Memory B cell (primary cell): ENCODE data around the gene IZUMO4.
A peak's percentile ranks its signal among the peaks of the same experiment; 100 is the strongest.

Experiments
- ATAC-seq: fragments of 150-1000 bp; cut with Tn5 transposase; 2 replicates; pipeline ENCODE4 v1.10.0; 2021; ENCODE audit warnings: low read depth, mild to moderate bottlenecking, moderate library complexity
- DNase-seq, 2 donors: peaks; one replicate each; pipeline ENCODE4 v3.0.0; 2022; ENCODE audit warnings: low spot score in 2 of 2
- H3K27ac Mint-ChIP-seq: one replicate; pipeline ENCODE4 v1.8.0; 2022; ENCODE audit warnings: mild to moderate bottlenecking, moderate library complexity, mixed read lengths
- H3K27me3 Mint-ChIP-seq: one replicate; pipeline ENCODE4 v1.8.0; 2022; ENCODE audit warnings: mixed read lengths
- H3K36me3 Mint-ChIP-seq: one replicate; pipeline ENCODE4 v1.8.0; 2022; ENCODE audit warnings: mild to moderate bottlenecking, mixed read lengths
- H3K4me1 Mint-ChIP-seq: one replicate; pipeline ENCODE4 v1.8.0; 2022; ENCODE audit warnings: mixed read lengths
- H3K4me3 Mint-ChIP-seq: one replicate; pipeline ENCODE4 v1.8.0; 2022; ENCODE audit warnings: mild to moderate bottlenecking, moderate library complexity, mixed read lengths
- H3K9me3 Mint-ChIP-seq: one replicate; pipeline ENCODE4 v1.8.0; 2022; ENCODE audit warnings: mixed read lengths

IZUMO4 gene, protein sequence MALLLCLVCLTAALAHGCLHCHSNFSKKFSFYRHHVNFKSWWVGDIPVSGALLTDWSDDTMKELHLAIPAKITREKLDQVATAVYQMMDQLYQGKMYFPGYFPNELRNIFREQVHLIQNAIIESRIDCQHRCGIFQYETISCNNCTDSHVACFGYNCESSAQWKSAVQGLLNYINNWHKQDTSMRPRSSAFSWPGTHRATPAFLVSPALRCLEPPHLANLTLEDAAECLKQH

DNA sequence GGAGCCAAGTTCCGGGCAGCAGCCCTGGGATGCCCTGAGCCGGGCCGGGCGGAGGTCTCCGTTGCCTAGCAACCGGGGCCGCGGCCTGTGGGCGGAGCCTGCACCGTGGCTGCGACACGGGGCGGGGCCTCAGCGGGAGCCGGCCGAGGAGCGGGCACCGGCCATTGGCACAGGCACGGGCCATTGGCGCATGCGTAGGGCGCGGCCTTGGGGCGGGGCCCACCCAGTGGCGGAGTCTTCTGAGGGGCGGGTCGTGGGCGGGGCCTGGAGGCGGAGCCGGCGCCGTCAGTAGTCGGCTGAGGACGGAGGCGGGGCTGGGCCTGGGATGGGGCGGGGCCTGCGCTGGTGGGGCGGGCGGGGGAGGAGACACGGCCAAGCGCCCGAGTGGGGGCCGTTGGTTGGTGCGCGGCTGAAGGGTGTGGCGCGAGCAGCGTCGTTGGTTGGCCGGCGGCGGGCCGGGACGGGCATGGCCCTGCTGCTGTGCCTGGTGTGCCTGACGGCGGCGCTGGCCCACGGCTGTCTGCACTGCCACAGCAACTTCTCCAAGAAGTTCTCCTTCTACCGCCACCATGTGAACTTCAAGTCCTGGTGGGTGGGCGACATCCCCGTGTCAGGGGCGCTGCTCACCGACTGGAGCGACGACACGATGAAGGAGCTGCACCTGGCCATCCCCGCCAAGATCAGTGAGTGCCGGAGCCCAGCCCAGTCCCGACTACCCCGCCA is at the start of gene IZUMO4:
IZUMO4 (plus strand) TSS at position 436 of the 723 bp plus-strand sequence; CDS start at position 467, 31 bp downstream.
- Mint-ChIP-seq H3K36me3 (peaks cover 12% of the 10 kb centered on the region), H3K9me3 (no peaks in the 10 kb centered on the region), H3K4me3 (peak within 1 kb of the TSS; percentile 99), H3K27me3 (no peaks in the 10 kb centered on the region), H3K4me1 (peaks cover 17% of the 10 kb centered on the region), H3K27ac (peak within 1 kb of the TSS; percentile 98)
- DNase-seq (peak; percentile 99), ATAC-seq (peak; percentile 69)

DNA sequence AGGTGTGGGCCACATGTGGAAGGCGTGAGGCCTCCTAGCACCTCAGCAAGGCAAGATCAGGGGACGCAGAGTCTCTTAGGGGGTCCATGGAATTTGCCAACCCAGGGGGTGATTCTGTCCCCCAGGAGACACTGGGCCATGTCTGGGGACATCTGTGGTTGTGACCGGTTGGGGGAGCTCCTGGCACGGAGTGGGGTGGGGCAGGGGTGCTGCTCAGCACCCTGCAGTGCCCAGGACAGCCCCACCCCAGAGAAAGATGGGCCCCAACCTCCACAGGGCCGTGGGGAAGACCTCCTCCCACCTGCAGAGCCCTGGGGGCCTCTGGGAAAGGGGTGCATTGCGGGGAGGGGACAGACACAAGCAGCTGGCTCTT is 49.7 kb upstream of the IZUMO4 start:
- ATAC-seq: no peak
- Mint-ChIP-seq H3K4me3 (peak overlapping the region; percentile 52), H3K27me3 (no peaks in the 10 kb centered on the region), H3K36me3 (peaks cover 13% of the 10 kb centered on the region), H3K27ac (peak overlapping the region; percentile 98), H3K4me1 (peaks cover 33% of the 10 kb centered on the region), H3K9me3 (no peaks in the 10 kb centered on the region)
- peak; percentile 29 to 43 for DNase-seq

DNA sequence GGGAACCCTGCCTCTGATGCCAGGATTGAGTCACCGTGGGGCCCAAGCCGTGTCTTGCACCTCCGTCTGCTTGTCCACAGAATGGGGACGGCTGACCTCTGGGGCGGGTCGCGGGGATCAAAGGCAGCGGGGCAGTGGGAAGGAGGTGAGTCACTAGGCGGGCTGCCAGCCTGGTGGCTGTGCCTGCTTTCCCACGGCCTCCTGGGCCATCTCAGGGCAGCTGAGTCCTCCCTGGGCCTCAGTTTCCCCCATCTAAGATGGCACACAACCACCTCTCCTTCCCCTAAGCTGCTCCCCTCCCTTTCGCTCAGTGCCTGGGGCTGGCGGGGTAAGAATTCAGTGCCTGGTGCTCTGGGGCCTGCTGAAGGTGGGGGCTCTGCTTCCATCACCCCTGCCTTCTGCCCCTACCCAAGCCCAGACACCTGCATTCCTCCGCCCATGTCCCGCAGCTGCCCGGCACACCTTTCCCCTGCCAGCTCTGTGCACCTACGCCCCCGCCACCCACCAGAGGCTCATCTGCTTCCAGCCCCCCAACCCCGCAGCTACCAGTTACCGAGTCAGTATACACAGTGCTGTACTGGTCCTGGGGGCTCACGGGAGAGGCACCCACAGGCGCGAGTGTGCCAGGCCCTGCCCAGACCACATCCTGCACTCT is 49.1 kb upstream of the IZUMO4 start:
- no peak for DNase-seq
- H3K9me3 Mint-ChIP-seq: no peaks in the 10 kb centered on the region
- H3K27ac Mint-ChIP-seq: peak overlapping the region; percentile 98
- no peak for ATAC-seq
- H3K4me3 Mint-ChIP-seq: peak overlapping the region; percentile 51
- no peaks in the 10 kb centered on the region for H3K27me3 Mint-ChIP-seq
- H3K36me3 Mint-ChIP-seq: peaks cover 11% of the 10 kb centered on the region
- H3K4me1 Mint-ChIP-seq: peaks cover 36% of the 10 kb centered on the region

DNA sequence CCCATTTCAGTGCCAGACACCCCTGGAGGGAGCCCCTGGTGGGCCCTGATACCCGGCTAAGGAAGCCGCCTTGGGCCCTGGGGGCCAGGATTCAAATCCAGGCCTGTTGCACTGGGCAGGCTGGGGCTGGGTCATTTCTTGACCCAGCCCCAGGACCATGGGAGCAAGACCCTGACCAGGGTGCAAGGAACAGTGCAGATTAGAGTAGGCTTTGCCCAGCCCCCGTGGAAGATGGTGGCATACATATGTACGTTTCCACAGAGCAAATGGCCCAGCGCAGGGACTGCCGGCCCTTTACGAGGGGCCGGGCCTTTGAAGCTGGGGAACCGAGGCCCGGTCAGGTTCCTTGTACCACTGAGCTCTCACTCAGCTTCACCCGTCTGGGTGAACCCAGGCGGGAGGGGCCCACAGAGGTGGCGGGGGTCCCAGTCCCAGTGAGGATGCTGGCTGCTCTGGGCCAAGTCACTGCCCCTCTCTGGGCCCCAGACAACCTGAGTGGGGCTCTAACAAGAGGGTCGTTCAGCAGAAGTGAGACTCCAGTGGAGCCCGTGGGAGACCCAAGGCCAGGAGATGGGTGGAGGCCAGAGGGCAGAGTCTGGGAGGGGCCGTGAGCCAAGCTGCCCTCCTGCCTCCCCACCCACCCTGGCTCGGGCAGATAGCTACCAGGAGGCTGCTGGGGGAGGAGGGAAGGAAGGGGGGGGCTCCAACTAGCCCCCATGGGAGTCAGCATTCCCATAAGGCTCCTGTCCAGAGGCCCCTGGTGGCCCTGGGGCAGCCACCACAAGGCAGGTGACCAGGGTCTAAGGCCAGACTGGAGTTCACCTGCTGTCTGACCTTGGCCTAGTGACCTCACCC is 48.4 kb upstream of the IZUMO4 start:
- Mint-ChIP-seq H3K9me3 (no peaks in the 10 kb centered on the region), H3K27ac (peak overlapping the region; percentile 98), H3K27me3 (no peaks in the 10 kb centered on the region), H3K4me1 (peaks cover 36% of the 10 kb centered on the region), H3K4me3 (peak overlapping the region; percentile 94), H3K36me3 (peaks cover 11% of the 10 kb centered on the region)
- DNase-seq (no peak), ATAC-seq (no peak)

DNA sequence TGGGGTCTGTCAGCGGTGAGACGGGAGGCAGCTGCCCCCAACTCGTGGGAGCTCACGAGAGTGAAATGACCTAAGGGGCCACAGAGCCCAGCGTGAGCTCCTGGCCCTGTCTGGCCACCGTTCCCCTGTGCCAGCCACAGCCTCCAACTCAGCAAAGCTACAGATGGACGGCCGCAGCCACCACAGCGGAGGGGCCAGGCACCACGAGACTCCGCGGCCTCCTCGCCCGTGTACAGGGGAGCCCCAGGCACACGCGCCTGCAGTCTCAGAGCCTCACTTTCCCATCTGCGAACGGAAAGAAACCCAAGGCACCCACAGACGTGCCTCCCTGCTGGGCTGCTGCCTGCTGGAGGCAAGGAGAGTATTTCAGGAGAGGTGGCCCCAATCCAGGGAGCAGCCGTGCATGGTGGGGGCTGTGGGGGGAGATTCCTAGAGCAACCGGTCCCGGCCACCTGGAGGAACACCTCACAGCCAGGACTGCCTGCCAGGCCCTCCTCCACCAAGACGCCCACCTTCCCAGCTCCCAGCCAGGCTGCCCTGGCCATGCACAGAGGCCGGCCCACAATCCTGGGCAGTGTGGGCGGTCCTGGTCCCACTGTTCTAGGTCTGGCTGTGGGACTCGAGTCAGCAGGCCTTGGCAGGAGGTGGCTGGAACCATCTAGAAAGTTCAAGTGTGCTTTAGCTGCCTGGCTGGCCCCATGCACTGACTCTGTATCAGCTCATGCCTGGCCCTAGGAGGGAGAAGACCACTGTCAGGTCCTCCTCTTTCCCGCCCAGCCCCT is 47.6 kb upstream of the IZUMO4 start:
- peak overlapping the region; percentile 94 for H3K4me3 Mint-ChIP-seq
- no peak for ATAC-seq
- peaks cover 29% of the 10 kb centered on the region for H3K4me1 Mint-ChIP-seq

DNA sequence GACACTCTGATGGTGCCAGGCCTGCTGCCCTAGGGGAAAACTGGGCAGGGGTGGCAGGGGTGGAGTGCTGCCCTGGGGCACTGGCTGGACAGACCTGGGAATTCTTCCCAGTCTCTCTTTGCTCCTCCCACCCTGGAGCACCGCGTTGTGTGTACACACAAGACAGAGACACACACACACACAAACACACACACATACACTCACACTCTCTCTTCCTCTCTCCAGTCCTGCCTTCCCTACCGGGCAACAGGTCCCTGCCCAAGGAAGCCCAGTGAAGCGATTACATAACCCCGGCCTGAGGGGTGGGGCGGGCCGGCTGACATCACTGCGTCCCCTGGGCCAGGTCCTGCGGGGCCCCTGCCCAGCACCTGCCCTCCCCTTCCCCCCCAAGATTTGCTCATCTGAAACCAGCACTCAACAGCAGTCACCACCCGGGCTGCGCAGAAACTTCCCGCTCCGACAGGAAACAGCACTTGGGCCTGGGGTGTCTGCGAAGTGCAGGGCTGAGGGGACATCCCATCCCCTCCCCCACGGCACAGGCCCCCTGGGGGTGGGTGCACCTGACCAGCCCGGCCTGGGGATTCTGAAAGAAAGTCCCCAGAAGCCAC is 46.9 kb upstream of the IZUMO4 start:
- DNase-seq (peak; percentile 73 to 74), ATAC-seq (peak; percentile 27)
- Mint-ChIP-seq H3K4me1 (peaks cover 29% of the 10 kb centered on the region), H3K4me3 (peak overlapping the region; percentile 94), H3K27ac (peak overlapping the region; percentile 98), H3K9me3 (no peaks in the 10 kb centered on the region), H3K27me3 (no peaks in the 10 kb centered on the region), H3K36me3 (peaks cover 8% of the 10 kb centered on the region)

More for the DNA sequence above, 47.6 kb upstream of the IZUMO4 start:
- no peak for DNase-seq
- no peaks in the 10 kb centered on the region for H3K9me3 Mint-ChIP-seq
- H3K27ac Mint-ChIP-seq: peak overlapping the region; percentile 98
- peaks cover 9% of the 10 kb centered on the region for H3K36me3 Mint-ChIP-seq
- no peaks in the 10 kb centered on the region for H3K27me3 Mint-ChIP-seq

DNA sequence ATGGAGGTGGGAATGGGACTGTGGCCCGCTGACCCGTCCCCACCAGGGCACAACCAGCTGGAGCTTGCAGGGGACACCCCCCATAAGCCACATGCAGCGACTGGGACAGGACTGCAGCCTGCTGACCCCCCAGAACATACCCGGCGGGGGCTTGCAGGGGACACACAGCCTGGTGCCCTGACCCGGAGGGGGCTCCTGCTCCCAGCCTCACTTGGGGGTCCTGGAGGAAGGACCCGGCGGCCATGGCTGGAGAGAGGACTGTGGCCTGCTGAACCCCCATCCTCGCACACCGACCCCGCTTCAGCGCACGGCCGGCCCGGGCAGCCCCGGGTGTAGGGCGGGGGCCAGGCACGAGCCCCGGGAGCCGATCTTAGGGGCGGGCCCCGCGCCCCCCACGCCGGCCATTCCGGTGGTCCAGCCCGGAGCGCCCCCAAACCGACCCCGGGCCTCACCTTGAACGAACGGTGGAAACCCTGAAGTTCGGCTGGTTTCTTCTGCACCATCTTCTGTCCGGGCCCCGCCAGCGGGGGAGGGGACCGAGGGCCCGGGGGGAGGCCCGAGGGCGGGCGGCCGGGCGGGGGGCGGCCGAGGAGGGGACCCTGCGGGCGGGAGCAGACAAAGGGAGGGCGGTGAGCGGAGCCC is 46.2 kb upstream of the IZUMO4 start:
- Mint-ChIP-seq H3K27me3 (no peaks in the 10 kb centered on the region), H3K36me3 (peaks cover 6% of the 10 kb centered on the region), H3K27ac (peak overlapping the region; percentile 98), H3K4me3 (peak overlapping the region; percentile 94), H3K4me1 (peaks cover 32% of the 10 kb centered on the region), H3K9me3 (no peaks in the 10 kb centered on the region)
- ATAC-seq: peak; percentile 1
- DNase-seq: no peak

DNA sequence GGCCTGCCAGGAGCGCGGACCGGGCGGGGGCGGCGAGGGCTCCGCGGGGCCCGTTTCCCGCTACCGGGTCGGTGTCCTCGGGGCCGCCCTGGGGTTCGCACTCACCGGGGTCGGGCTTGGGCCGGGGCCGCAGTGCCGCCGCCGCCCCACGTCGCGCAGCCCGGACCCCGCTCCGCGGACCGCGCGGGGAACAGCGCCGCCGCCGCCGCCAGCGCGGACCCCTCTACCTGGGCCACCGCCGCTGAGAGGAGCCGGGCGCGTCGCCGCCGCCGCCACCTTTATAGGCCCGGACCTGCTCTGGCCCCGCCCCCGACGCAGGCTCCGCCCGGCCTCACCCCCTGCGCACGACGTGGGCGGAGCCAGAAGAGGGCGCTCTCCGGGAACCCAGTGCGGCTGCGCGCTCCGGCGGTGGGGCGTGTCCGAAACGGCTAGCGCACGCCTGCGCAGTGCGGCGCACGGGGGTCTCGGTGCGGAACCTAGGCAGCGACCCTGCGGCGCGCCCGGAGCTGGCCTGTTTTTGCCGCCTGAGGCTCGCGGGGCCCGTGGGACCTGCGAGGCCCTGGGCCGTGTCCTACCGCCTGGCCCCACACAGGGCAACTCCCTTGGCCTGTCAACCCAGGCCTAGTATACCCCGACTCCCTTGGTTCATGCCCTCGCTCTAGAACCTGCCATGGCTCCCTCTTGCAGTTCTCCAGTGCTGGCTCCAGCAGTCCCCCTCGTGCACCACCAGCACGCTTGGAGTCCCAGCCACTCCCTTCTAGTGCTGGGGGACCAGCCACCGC is 45.5 kb upstream of the IZUMO4 start, which contains the start of gene MKNK2:
MKNK2 (minus strand) TSS at position 254 of the 782 bp plus-strand sequence. CDS start 393 bp downstream, outside the sequence.
- H3K4me1 Mint-ChIP-seq: peaks cover 33% of the 10 kb centered on the region
- peaks cover 6% of the 10 kb centered on the region for H3K36me3 Mint-ChIP-seq
- ATAC-seq (peak; percentile 52), DNase-seq (peak; percentile 98 to 99)
- peak within 1 kb of the TSS; percentile 99 for H3K27ac Mint-ChIP-seq
- peak within 1 kb of the TSS; percentile 94 for H3K4me3 Mint-ChIP-seq
- H3K27me3 Mint-ChIP-seq: no peaks in the 10 kb centered on the region
- H3K9me3 Mint-ChIP-seq: no peaks in the 10 kb centered on the region

DNA sequence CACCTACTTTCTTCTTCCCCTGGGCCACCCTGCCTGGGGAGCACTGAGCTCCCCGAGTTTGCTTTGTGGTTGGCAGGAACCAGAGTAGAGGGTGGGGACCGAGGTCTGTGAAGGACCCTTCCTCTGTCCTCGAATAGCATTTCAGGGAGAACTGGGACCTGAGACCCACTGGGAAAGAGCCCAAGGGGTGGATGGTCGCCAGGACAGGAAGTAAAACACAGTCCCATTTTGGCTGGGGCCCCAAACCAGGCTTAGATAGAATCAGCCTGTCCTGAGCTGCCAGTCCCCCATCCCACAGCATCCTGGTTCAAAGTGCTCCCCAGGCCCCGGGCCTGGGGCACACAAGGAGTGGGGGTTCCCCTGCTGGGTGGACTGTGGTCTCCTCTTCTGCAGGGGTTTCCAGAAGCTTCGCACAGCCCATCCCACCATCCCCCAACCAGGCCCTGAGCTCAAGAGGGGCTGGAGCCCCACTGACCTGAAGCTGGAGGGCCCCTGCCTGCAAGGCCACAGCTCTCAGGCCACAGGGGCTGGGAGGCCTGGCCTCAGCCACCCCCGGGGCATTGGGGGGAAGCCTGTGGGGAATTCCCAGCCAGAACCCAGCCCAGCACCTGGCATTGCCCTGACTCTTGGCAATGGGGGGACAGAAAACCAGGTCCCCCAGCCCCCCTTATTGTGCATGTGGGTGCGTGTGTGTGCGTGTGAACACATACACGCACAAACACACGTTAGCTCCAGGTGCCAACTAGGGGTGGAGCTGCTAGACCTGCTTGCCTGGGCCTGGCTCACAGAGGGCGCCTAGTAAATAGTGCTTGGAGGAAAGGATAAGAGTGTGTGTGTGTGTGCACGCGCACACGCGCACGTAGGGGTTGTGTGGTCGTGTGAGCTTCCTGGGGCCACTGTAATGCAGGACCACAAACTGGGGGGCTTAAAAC is 44.7 kb upstream of the IZUMO4 start:
- ATAC-seq (peak; percentile 43), DNase-seq (peak; percentile 79 to 80)
- Mint-ChIP-seq H3K27ac (peak overlapping the region; percentile 99), H3K9me3 (no peaks in the 10 kb centered on the region), H3K36me3 (peaks cover 6% of the 10 kb centered on the region), H3K4me1 (peaks cover 38% of the 10 kb centered on the region), H3K27me3 (no peaks in the 10 kb centered on the region), H3K4me3 (peak overlapping the region; percentile 80)

DNA sequence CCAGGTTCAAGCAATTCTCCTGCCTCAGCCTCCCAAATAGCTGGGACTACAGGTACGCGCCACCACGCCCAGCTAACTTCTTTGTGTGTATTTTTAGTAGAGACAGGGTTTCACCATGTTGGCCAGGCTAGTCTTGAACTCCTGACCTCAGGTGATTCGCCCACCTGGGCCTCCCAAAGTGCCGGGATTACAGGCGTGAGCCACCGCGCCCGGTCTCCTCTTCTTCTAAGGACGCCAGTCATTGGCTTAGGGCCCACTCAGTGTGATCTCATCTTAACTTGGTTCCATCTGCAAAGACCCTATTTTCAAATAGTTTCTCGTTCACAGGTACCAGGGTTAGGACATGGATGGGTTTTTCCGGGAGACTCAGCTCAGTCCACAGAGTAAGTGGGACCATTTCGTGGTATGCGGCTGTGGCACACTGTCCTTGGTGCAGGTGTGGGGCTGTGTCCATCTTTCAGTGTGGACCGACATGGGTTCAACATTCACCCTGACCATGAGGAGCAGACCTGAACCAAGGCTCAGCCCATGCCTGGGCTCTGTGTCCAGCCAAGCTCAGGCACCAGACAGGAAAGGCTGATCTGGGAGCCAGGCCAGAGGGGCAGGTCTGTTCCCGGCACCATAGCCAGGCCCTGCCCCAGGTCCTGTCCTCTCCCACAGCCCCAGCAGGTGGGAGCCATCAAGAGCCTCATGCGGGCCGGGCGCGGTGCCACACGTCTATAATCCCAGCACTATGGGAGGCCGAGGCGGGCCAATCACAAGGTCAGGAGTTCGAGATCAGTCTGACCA is 42.9 kb upstream of the IZUMO4 start:
- H3K36me3 Mint-ChIP-seq: peaks cover 6% of the 10 kb centered on the region
- ATAC-seq (no peak), DNase-seq (no peak)
- H3K27ac Mint-ChIP-seq: peak overlapping the region; percentile 99
- H3K4me1 Mint-ChIP-seq: peaks cover 36% of the 10 kb centered on the region
- H3K27me3 Mint-ChIP-seq: no peaks in the 10 kb centered on the region
- H3K4me3 Mint-ChIP-seq: peak overlapping the region; percentile 43
- no peaks in the 10 kb centered on the region for H3K9me3 Mint-ChIP-seq
